ENCODE results near the gene UXT.
A peak's percentile ranks its signal among the peaks of the same experiment; 100 is the strongest.

The UXT gene

GRCh38 chrX:47648376-47648775, 10.6 kb downstream of the UXT start:
- no peak for DNase-seq

- no peak for DNase-seq
These were observed 12.3 kb downstream of the UXT start for GRCh38 chrX:47646636-47647035.

- DNase-seq = no peak
These were observed 13.4 kb downstream of the UXT start for GRCh38 chrX:47645530-47645929.

GRCh38 chrX:47644557-47645091, 14.4 kb downstream of the UXT start:
- DNase-seq = no peak

- no peak for DNase-seq
These were observed 15.1 kb downstream of the UXT start for GRCh38 chrX:47643926-47644325.

- DNase-seq = no peak
These were observed 20.2 kb downstream of the UXT start for GRCh38 chrX:47638816-47639215.

- DNase-seq = no peak
These were observed 21.3 kb downstream of the UXT start for GRCh38 chrX:47637546-47638195.

GRCh38 chrX:47634871-47635575, 24.0 kb downstream of the UXT start:
- no peak for DNase-seq

GRCh38 chrX:47633689-47634590, 25.0 kb downstream of the UXT start:
- DNase-seq = no peak

- no peak for DNase-seq
These were observed 26.3 kb downstream of the UXT start for GRCh38 chrX:47632666-47633065.

- DNase-seq = no peak
These were observed 27.3 kb downstream of the UXT start for GRCh38 chrX:47631676-47632075.

- no peak for DNase-seq
These were observed 29.4 kb downstream of the UXT start, which contains the start of gene CFP for GRCh38 chrX:47629419-47630200. TSS of gene CFP (minus strand) at chrX:47629930. CDS start at chrX:47629844, 86 bp downstream.

- no peak for DNase-seq
These were observed 30.0 kb downstream of the UXT start for GRCh38 chrX:47628982-47629381.

- no peak for DNase-seq
These were observed 33.6 kb downstream of the UXT start for GRCh38 chrX:47625365-47625764.

GRCh38 chrX:47623540-47624027, 35.4 kb downstream of the UXT start:
- peak; percentile 85 for DNase-seq

GRCh38 chrX:47621851-47622250, 37.1 kb downstream of the UXT start:
- no peak for DNase-seq

GRCh38 chrX:47620303-47620685, 38.7 kb downstream of the UXT start:
- DNase-seq = no peak

GRCh38 chrX:47619486-47620302, 39.3 kb downstream of the UXT start, which contains the start of gene SYN1:
TSS of gene SYN1 (minus strand) at chrX:47619857. CDS start at chrX:47619728, 129 bp downstream.
- peak; percentile 70 for DNase-seq

- no peak for DNase-seq
These were observed 40.0 kb downstream of the UXT start for GRCh38 chrX:47618923-47619485.

GRCh38 chrX:47614618-47615017, 44.4 kb downstream of the UXT start:
- no peak for DNase-seq

GRCh38 chrX:47613082-47613481, 45.9 kb downstream of the UXT start:
- DNase-seq = no peak
